Choroid plexus epithelial cell (primary cell): Measurements from ENCODE around the gene TMX3.

ENCODE experiments used
- DNase-seq: peaks from one replicate; pipeline ENCODE4 v3.0.0-alpha.2; 2010; ENCODE audit warnings: low read depth
- H3K4me3 ChIP-seq: 2 replicates; pipeline ENCODE4 v1.5.1; 2011; ENCODE audit warnings: low read depth, mild to moderate bottlenecking, control low read depth, low read length, moderate library complexity
- TF ChIP-seq, protein P1 (sequence below): conservative IDR thresholded peaks from 2 replicates; pipeline ENCODE4 v1.5.1; 2011; ENCODE audit warnings: low read depth, mild to moderate bottlenecking, control low read depth, inconsistent platforms, low read length, moderate library complexity

TMX3 gene

DNA sequence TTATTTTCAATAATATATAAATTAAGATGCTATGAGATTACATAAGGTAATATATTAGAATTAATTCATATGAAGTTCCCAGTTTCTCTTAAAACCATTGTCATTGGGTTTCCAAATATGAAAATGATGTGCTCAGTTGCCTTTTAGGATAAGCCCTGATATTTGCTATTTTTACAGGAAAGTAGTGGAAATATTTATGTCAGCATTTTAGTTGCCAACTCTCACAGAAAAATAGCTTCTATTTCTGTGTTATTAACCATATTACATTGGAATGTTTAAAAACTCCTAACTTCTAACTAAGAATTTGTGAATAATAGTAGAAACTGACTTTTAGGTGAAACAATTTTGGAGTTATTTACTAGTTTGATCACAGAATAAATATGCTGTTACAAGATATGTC, 74.0 kb downstream of the TMX3 start:
- TF ChIP-seq, protein P1, sequence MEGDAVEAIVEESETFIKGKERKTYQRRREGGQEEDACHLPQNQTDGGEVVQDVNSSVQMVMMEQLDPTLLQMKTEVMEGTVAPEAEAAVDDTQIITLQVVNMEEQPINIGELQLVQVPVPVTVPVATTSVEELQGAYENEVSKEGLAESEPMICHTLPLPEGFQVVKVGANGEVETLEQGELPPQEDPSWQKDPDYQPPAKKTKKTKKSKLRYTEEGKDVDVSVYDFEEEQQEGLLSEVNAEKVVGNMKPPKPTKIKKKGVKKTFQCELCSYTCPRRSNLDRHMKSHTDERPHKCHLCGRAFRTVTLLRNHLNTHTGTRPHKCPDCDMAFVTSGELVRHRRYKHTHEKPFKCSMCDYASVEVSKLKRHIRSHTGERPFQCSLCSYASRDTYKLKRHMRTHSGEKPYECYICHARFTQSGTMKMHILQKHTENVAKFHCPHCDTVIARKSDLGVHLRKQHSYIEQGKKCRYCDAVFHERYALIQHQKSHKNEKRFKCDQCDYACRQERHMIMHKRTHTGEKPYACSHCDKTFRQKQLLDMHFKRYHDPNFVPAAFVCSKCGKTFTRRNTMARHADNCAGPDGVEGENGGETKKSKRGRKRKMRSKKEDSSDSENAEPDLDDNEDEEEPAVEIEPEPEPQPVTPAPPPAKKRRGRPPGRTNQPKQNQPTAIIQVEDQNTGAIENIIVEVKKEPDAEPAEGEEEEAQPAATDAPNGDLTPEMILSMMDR: no peak
- no peak for DNase-seq
- no peak overlapping the region for H3K4me3 ChIP-seq

DNA sequence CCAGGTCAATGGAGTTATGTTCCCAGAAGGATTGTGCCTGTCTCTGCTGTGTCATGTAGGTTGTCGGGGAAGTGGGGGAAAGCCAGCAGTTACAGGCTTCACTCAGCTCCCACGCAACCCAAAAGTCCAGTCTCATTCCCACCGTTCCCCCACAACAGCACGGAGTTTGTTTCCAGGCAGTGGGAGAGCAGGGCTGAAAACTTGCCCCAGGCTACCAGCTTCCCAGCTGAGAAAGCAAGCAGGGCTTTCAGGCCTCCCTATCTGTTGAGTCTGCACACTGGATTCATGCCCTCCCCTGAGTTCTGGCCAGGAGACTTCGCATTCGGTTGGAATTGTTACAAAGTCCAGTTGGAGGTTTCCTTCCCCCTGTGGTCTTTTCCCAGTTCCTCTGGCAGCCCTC, 76.3 kb downstream of the TMX3 start:
- H3K4me3 ChIP-seq: no peak overlapping the region
- TF ChIP-seq, protein P1: no peak
- no peak for DNase-seq

DNA sequence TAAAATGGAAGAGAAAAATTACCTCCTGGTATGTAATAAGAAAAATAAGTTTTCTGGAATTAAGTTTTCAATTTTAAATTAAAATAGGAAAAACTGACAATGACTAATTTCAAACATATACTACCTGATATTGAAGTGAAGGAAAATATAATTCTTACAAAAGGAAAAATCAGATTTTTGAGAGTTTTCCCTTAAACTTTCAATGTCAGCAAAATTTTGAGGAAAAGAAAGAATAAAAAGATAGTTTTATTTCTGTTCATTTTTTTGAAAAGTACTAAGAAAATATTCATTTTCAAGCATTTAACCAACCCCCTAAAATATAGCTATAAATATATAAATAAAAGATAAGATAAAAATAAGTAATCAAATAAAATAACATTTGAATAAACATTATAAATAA, 87.1 kb downstream of the TMX3 start:
- DNase-seq: no peak
- no peak overlapping the region for H3K4me3 ChIP-seq
- TF ChIP-seq, protein P1: no peak
